Activated naive CD4-positive, alpha-beta T cell treated with anti-CD3 and anti-CD28 coated beads for 36 hours (primary cell): ENCODE results near the gene PPP1R15B. TPM values are rescaled to one million over a fixed set of nuclear protein-coding genes. Genes with fewer than 3 reads are reported as not detected.
A peak's percentile ranks its signal among the peaks of the same experiment; 100 is the strongest.

Experiments
- CTCF ChIA-PET: fragments of 350-600 bp; sonication (Branson Sonifier 250); formaldehyde crosslinking; loops from one replicate; lab custom pipeline; 2021; ENCODE audit warnings: antibody characterized with exemption; lab: Charles Lee
- DNase-seq: peaks from one replicate; pipeline ENCODE4 v3.0.0-alpha.2; 2020
- H3K27ac Mint-ChIP-seq: one replicate; pipeline ENCODE4 v1.8.0; 2021; ENCODE audit warnings: mild to moderate bottlenecking, mixed read lengths
- H3K27me3 Mint-ChIP-seq: one replicate; pipeline ENCODE4 v1.8.0; 2021; ENCODE audit warnings: low read depth, mixed read lengths
- H3K36me3 Mint-ChIP-seq: one replicate; pipeline ENCODE4 v1.8.0; 2021; ENCODE audit warnings: low read depth, mixed read lengths
- H3K4me1 Mint-ChIP-seq: one replicate; pipeline ENCODE4 v1.8.0; 2021; ENCODE audit warnings: low read depth, mixed read lengths
- H3K4me3 Mint-ChIP-seq: one replicate; pipeline ENCODE4 v1.8.0; 2021; ENCODE audit warnings: mild to moderate bottlenecking, moderate library complexity, mixed read lengths
- H3K9me3 Mint-ChIP-seq: one replicate; pipeline ENCODE4 v1.8.0; 2021; ENCODE audit warnings: mixed read lengths
- intact Hi-C: fragments of 100-400 bp; cut with micrococcal nuclease; formaldehyde crosslinking; loops from one replicate; pipeline ENCODE4 v1.15.1; 2023
- total RNA-seq, 2 experiments: library from RNA; stranded (reverse); gene quantifications; one replicate each; pipeline ENCODE4 v1.2.3, GENCODE V29; 2021

Gene PPP1R15B
- total RNA-seq, 2 experiments from 2014 or later: 63.7 to 65.6 TPM

DNA sequence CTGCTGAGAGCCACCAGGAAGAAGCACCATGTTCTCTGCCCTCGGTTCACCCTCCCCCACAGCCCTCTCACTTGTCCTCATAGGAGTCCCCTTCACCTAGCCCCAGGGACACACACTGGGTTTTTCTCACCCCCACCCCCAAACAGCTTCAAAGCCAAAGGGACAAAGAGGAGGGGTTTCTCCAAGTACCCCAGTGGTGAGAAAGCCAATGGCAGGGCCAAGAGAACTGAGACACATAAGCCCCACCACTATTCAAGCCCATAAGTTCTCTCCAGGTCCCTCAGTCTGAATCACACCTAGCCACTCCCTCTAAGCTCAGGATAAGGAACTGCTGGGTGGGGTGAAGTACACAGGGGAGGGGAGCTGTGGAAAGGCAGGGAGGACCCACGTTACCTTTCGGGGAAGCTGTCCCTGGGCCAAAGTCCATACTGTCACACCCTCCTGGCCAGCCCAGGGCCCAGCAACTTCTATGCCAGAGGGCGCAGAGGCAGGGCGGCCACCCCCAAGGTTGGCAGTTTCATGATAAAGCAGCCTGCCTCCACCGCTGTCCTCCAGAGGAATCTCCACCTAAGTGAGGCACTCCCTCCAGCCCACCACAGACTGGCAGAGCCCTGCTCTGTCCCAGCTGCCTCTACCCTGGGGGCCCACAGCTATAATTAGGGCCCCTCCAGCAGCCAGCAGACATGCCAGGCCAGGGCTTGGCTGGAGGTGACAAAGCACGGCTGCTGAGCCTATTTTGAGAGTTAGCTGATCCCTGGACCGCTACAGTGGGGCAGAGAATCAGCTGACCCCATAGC lies 39.0 kb upstream of the PPP1R15B start:
- Mint-ChIP-seq H3K27me3 (no peaks in the 10 kb centered on the region), H3K36me3 (peaks cover 31% of the 10 kb centered on the region), H3K4me1 (peaks cover 49% of the 10 kb centered on the region), H3K4me3 (no peak overlapping the region), H3K27ac (peak overlapping the region; percentile 71), H3K9me3 (no peaks in the 10 kb centered on the region)
- intact Hi-C loops: no loop called here
- CTCF ChIA-PET: interaction anchor here (1.2 to 28.3 kb wide), 5 partner anchors 13 to 356 kb away, joined by 4 to 859 read pairs (median 5); partner anchors contain the start of gene PIK3C2B
- no peak for DNase-seq

DNA sequence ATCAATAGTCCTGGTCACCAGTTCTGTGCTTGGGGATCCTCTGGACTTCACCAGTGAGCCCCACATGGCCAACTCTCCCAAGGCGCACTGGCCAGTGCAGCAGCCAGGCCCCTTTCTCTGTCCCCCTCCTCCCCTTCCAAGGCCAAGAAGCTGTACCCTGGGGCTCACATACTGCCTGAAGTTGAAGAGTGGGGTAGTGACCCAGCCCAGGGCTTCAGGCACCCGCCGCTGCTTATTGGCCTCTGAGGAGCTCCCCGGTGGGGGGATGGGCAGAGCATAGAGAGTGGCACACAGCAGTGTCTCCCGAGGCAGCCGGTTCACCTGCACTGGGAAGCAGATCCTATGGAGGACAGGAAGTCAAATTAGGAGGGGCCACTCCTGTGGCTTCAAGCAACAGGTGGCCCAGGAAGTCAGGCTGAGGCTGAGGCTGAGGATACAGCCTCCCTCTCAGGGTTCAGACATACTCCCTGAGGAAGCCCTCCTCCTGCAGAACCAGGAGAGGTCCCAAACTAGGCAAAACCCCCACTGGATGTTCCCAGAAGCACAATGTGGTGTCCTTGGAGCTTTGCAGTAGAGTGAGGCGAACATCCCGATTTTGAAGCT lies 38.2 kb upstream of the PPP1R15B start:
- intact Hi-C loops: loop anchor here (10.0 kb wide), 1 partner anchor 315 kb away; no protein-coding TSS in a partner anchor
- CTCF ChIA-PET: interaction anchor here (1.2 to 28.3 kb wide), 4 partner anchors 18 to 357 kb away, joined by 4 to 859 read pairs (median 18); partner anchors contain the start of gene PIK3C2B
- Mint-ChIP-seq H3K27ac (no peak overlapping the region), H3K27me3 (no peaks in the 10 kb centered on the region), H3K9me3 (no peaks in the 10 kb centered on the region), H3K4me3 (no peak overlapping the region), H3K4me1 (peaks cover 57% of the 10 kb centered on the region), H3K36me3 (peaks cover 34% of the 10 kb centered on the region)
- DNase-seq: no peak

DNA sequence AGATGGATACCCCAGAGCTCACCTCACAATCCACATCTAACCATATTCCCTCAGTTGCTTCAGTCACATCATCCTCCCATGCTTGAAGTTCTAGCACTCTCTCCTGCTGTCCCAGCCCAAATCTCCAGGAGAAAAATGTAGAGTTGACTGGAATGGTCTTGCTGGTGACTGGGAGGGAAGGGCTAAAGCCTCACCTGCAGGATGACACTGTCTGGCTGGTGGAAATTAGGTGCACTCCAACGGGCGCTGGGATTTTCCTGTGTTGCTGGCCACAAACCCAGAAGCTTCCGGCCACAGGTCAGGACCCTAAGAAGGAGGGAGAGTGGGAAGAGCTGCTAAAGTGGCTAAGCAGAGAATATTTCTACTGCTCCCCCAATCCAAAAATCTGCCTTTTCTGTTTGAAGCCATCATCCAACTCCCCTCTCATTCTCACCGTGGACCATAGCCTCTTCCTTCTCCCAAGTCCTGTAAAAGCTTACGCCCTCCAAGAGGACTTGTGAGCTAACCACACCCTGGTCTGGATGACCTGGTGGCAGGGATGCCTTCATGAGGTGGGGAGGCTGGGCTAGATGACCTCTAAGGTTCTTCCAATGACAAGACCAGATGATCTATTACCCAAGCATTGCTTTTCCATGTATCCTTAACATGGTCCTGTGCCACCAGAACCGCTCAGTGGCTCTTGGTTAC lies 37.5 kb upstream of the PPP1R15B start:
- H3K9me3 Mint-ChIP-seq: no peaks in the 10 kb centered on the region
- DNase-seq: no peak
- no peaks in the 10 kb centered on the region for H3K27me3 Mint-ChIP-seq
- no peak overlapping the region for H3K4me3 Mint-ChIP-seq
- H3K27ac Mint-ChIP-seq: no peak overlapping the region
- CTCF ChIA-PET: interaction anchor here (3.9 to 28.3 kb wide), 3 partner anchors 10 to 51 kb away, joined by 32 to 859 read pairs (median 52); partner anchors contain the start of gene PIK3C2B
- peaks cover 38% of the 10 kb centered on the region for H3K36me3 Mint-ChIP-seq
- peaks cover 63% of the 10 kb centered on the region for H3K4me1 Mint-ChIP-seq
- intact Hi-C loops: loop anchor here (10.0 kb wide), 1 partner anchor 316 kb away; no protein-coding TSS in a partner anchor

DNA sequence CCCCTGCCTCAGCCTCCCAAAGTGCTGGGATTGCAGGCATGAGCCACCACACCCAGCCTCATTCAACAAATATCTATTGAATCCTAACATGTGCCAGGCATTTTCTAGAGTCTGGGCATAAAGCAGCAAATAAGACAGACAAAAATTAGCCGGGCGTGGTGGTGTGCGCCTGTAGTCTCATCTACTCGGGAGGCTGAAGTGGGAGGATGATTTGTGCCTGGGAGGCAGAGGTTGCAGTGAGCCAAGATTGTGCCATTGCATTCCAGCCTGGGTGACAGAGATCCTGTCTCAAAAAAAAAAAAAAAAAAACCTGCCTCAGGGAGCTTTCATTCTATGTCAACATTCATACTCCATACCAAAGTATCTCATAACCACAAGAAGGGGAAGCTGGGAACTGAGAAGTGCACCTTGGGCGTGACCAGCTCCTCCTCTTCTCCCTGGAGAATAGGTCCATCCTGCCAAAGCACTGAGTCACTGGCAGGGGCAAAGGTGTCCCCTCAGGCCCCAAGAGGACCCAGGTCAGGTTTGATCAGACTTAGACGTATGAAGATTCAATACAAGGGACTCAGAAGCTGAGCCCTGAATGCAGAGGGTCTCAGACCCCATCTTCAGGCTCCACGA lies 36.8 kb upstream of the PPP1R15B start:
- no peaks in the 10 kb centered on the region for H3K27me3 Mint-ChIP-seq
- DNase-seq: no peak
- H3K4me1 Mint-ChIP-seq: peaks cover 68% of the 10 kb centered on the region
- CTCF ChIA-PET: interaction anchor here (3.5 to 28.3 kb wide), 5 partner anchors 11 to 52 kb away, joined by 12 to 859 read pairs (median 52); partner anchors contain the start of gene PIK3C2B
- no peaks in the 10 kb centered on the region for H3K9me3 Mint-ChIP-seq
- H3K4me3 Mint-ChIP-seq: no peak overlapping the region
- intact Hi-C loops: loop anchor here (10.0 kb wide), 1 partner anchor 316 kb away; no protein-coding TSS in a partner anchor
- H3K36me3 Mint-ChIP-seq: peaks cover 42% of the 10 kb centered on the region
- H3K27ac Mint-ChIP-seq: no peak overlapping the region

DNA sequence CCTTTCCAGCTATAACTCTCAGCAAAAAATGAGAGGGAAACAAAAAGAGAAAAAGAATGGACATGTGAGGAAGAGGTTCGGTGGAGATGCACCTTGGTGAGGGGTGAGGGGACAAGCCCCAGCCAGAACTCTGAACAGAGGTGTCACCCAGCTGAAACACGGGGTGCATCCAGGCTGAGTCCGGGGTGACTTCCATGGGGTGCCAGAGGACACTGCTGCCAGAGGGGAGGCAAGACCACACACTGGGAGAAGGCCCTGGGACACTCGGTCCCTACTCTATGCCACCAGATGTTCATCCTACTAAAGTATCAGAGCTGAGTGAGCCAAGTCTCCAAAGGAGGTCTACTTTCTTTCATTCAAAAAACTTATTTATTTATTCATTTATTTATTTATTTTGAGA lies 36.1 kb upstream of the PPP1R15B start:
- no peak for DNase-seq
- peaks cover 41% of the 10 kb centered on the region for H3K36me3 Mint-ChIP-seq
- H3K27ac Mint-ChIP-seq: peak overlapping the region; percentile 41
- intact Hi-C loops: loop anchor here (2.0 to 10.0 kb wide), 2 partner anchors 17 to 317 kb away; no protein-coding TSS in a partner anchor
- CTCF ChIA-PET: interaction anchor here (0.6 to 28.3 kb wide), 10 partner anchors 12 to 114 kb away, joined by 3 to 859 read pairs (median 8); partner anchors contain the start of genes MDM4 and PIK3C2B
- H3K9me3 Mint-ChIP-seq: no peaks in the 10 kb centered on the region
- no peaks in the 10 kb centered on the region for H3K27me3 Mint-ChIP-seq
- H3K4me3 Mint-ChIP-seq: no peak overlapping the region
- peaks cover 64% of the 10 kb centered on the region for H3K4me1 Mint-ChIP-seq

DNA sequence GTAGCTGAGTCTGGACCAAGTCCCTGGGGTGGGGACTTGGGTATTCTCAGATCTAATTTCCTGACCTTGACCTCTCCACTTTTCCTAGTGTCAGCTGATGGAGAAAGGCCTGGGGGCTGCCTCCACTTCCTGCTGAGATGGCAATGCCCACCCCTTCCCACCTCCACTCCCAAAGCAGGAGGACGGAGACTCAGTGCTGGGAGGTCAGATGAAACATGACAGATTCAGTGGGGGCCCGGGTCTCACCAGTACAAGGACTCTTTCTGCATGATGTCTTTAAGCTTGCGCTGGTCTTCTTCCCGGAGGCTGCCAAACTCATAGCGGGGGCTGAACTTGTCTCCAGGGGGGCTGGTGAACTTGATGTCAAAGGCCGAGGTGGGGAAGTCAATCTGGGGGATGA lies 35.6 kb upstream of the PPP1R15B start:
- CTCF ChIA-PET: interaction anchor here (0.6 to 28.3 kb wide), 19 partner anchors 7 to 360 kb away, joined by 3 to 859 read pairs (median 5); partner anchors contain the start of genes MDM4 and PIK3C2B
- H3K4me3 Mint-ChIP-seq: no peak overlapping the region
- intact Hi-C loops: loop anchor here (2.0 to 10.0 kb wide), 2 partner anchors 18 to 318 kb away; no protein-coding TSS in a partner anchor
- no peaks in the 10 kb centered on the region for H3K27me3 Mint-ChIP-seq
- H3K9me3 Mint-ChIP-seq: no peaks in the 10 kb centered on the region
- H3K36me3 Mint-ChIP-seq: peaks cover 43% of the 10 kb centered on the region
- no peak for DNase-seq
- H3K27ac Mint-ChIP-seq: peak overlapping the region; percentile 46
- peaks cover 60% of the 10 kb centered on the region for H3K4me1 Mint-ChIP-seq

DNA sequence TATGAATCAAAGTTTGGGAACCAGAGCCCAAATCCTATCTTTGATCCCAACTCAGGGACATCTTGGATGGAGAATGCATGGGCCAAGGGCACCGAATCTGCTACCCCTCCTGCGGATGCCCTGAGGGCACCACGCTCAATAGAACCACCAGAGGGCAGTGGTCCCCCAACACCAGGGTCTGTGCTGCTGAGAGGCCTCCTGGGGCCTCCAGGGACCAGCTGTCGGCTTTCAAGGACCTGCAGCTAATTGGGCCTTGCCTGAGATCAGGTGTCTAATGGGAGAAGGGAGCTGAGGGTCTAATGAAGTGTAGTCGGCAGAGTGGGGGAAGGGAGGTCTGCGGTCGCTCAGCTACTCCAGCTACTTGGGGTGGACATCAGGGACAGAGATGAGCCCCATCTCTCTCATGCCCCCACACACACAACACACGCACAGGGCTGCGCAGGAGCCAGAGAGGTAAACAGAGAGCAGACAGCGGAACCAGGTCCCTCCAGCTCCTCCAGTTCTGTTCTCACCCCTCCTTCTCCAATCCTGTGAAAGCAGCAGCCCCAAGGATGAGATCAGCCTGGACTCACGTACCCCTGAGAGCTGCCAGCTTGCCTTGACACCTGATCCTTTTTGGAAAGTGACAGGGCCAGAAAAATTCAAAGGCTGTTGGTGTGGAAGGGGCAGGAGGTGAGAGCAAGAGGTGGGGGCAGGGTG lies 34.9 kb upstream of the PPP1R15B start:
- no peaks in the 10 kb centered on the region for H3K9me3 Mint-ChIP-seq
- H3K4me3 Mint-ChIP-seq: no peak overlapping the region
- peak overlapping the region; percentile 77 for H3K27ac Mint-ChIP-seq
- peak; percentile 88 for DNase-seq
- CTCF ChIA-PET: interaction anchor here (0.6 to 28.3 kb wide), 23 partner anchors 8 to 791 kb away, joined by 3 to 859 read pairs (median 5); partner anchors contain the start of genes MDM4 and PIK3C2B
- peaks cover 46% of the 10 kb centered on the region for H3K36me3 Mint-ChIP-seq
- peaks cover 54% of the 10 kb centered on the region for H3K4me1 Mint-ChIP-seq
- intact Hi-C loops: loop anchor here (1.0 to 10.0 kb wide), 5 partner anchors 18 to 361 kb away; no protein-coding TSS in a partner anchor
- H3K27me3 Mint-ChIP-seq: no peaks in the 10 kb centered on the region

DNA sequence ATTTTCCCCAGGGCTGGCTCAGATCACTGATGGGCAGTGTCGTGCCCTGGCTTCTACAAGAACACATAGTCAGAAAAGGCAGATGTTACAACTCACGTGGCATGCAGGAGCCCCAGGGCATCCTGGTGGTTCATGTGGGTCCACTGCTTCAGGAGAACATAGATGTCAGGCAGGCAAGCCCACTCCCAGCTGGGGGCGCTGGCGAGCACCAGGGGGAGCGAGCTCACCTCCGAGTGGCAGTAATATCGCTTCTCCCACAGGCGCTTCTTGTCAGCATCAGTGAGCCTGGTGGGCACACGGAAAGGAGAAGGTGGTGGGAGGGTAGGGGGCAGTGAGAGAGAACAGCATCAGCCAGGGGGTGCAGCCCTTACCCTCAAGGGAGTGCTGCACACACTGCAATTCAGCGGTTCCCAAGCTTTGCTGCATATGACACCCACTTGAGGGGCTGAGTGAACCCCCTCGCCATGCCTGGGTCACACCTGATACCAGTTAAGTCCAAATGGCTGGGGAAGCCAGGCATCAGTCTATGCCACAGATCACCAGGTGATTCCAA lies 34.3 kb upstream of the PPP1R15B start:
- CTCF ChIA-PET: interaction anchor here (0.6 to 28.3 kb wide), 21 partner anchors 8 to 791 kb away, joined by 3 to 859 read pairs (median 5); partner anchors contain the start of gene PIK3C2B
- Mint-ChIP-seq H3K27ac (no peak overlapping the region), H3K27me3 (no peaks in the 10 kb centered on the region), H3K36me3 (peaks cover 50% of the 10 kb centered on the region), H3K9me3 (no peaks in the 10 kb centered on the region), H3K4me1 (peaks cover 50% of the 10 kb centered on the region), H3K4me3 (no peak overlapping the region)
- DNase-seq: peak; percentile 76
- intact Hi-C loops: loop anchor here (1.0 to 10.0 kb wide), 6 partner anchors 19 to 361 kb away; no protein-coding TSS in a partner anchor

DNA sequence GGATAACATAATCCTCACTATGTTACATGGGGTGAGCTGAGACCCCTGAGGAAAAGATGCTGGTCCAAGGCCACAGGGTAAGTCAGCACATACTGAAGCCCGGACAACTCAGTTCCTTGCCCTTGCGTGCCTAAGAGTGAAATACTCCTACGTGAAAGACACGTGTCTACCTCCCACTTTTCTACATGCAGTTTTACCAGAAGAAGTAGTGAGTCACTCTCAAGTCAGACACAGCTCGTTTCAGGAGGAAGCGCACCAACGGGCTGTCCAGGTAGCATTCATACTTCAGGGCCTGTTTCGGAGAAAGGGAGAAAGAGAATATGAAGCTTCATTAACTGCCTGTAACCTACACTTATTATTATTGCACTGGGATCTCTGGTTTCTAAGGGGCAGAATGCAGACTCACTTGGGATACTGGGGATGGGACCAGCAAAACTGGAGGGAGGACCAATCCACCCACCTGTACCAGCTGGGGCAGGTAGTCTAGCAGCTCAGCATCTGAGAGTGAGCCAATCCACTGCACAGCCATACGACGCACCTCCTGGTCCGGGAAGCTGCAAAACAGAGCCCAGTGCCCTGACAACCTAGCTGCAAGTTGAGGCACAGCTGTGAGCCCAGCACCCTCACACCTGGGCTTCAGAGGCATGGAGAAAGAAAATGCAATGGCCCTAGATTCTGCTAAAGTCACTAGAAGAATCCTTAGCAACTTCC lies 32.4 kb upstream of the PPP1R15B start:
- Mint-ChIP-seq H3K4me3 (peak overlapping the region; percentile 46), H3K9me3 (no peaks in the 10 kb centered on the region), H3K36me3 (peaks cover 50% of the 10 kb centered on the region), H3K27ac (peak overlapping the region; percentile 86), H3K4me1 (peaks cover 46% of the 10 kb centered on the region), H3K27me3 (no peaks in the 10 kb centered on the region)
- peak; percentile 71 for DNase-seq
- intact Hi-C loops: loop anchor here (1.0 to 10.0 kb wide), 3 partner anchors 9 to 321 kb away; no protein-coding TSS in a partner anchor
- CTCF ChIA-PET: interaction anchor here (0.6 to 28.3 kb wide), 6 partner anchors 10 to 363 kb away, joined by 3 to 859 read pairs (median 6); partner anchors contain the start of gene PIK3C2B

DNA sequence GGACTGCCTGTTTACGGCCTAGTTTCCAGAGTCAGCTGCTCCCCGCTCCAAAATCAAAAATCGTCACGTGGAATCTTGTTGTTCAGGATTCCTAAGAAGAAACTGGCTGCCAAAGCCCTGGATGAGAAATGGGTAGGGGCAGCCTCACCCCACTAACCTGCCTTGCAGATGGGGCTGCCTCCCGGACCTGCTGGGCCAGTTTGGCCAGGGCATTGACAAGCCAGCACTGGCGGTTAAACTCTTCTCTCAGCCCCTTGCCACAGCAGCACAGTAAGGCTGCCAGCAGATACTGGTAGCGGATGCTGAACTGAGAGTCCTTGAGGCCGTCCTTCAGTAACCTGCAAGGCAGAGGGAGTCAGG lies 31.6 kb upstream of the PPP1R15B start:
- Mint-ChIP-seq H3K27ac (peak overlapping the region; percentile 86), H3K4me3 (no peak overlapping the region), H3K9me3 (no peaks in the 10 kb centered on the region)

More for the DNA sequence above, 31.6 kb upstream of the PPP1R15B start:
- Mint-ChIP-seq H3K36me3 (peaks cover 46% of the 10 kb centered on the region), H3K27me3 (no peaks in the 10 kb centered on the region), H3K4me1 (peaks cover 46% of the 10 kb centered on the region)
- no peak for DNase-seq
- CTCF ChIA-PET: interaction anchor here (7.8 to 28.3 kb wide), 2 partner anchors 11 to 57 kb away, joined by 115 to 859 read pairs; partner anchors contain the start of gene PIK3C2B
- intact Hi-C loops: loop anchor here (10.0 kb wide), 1 partner anchor 322 kb away; no protein-coding TSS in a partner anchor
